SW480 (cell line): ENCODE data around the gene HLA-B.
A peak's percentile ranks its signal among the peaks of the same experiment; 100 is the strongest.
"Not testable (repeated sequence)": the region's sequence is repeated elsewhere in the genome, so short reads cannot be mapped to it uniquely, and the experiment has no call there.

Experiments
- DNase-seq: peaks from one replicate; pipeline ENCODE4 v3.0.0-alpha.2; 2016; ENCODE audit warnings: low spot score

The HLA-B gene

DNA sequence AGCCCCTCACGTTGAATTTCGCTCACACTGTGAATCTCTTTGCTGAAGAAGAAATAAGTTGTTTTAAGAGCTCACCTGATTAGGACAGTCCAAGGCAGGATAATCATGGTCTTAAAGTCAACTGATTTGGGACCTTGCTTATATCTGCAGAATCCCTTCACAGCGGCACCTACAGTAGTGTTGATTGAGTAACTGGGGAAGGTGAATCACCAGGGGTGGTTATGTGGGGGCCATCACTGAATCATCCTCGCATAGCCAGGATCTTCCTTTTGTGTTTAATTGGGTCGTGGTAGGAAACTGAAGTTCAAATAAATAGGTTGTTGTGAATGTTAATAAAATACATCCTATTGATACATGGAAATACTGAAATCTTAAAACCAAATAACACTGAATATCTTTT is 26.2 kb upstream of the HLA-B start:
- no peak for DNase-seq

GRCh38 chr6:31381666-31382065 is 24.7 kb upstream of the HLA-B start:
- DNase-seq, result no peak

GRCh38 chr6:31379850-31380249 is 22.9 kb upstream of the HLA-B start:
- DNase-seq, result no peak

GRCh38 chr6:31378721-31379103 is 21.7 kb upstream of the HLA-B start:
- no peak for DNase-seq

GRCh38 chr6:31378062-31378720 is 21.2 kb upstream of the HLA-B start:
- no peak for DNase-seq

DNA sequence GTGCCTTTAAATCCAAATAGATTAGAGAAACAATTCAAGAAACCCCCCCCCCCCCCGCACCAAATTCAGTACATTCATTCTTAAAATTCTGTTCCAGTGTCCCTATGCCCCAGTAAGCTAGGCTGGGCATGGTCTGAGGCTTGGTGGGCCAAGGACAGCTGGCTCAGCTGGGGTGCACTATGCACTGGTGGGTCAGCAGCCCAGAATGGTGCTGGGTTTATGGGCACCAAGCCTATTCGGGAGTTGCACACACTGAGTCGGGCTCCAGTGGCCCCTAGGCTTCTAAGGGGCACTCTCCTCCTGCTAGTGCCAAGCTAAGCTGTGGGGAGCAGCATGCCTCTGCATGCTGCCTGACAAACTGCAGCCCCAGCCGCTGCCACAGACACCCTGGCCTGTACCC is 20.1 kb upstream of the HLA-B start:
- DNase-seq, result no peak

- DNase-seq, result no peak
These were observed 18.7 kb upstream of the HLA-B start for GRCh38 chr6:31375699-31376098.

DNA sequence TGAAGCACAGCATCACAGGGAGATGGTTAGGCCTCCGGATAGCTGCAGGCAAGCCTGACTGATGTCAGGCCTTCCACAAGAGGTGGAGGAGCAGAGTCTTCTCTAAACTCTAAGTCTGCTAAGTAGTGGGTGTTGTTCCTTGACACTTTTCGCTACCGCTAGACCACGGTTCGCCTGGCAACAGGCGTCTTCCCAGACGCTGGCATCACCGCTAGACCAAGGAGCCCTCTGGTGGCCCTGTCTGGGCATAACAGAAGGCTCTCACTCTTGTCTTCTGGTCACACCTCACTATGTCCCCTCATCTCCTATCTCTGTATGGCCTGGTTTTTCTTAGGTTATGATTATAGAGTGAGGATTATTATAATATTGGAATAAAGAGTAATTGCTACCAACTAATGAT is 17.1 kb upstream of the HLA-B start:
- DNase-seq, result not testable (repeated sequence)

GRCh38 chr6:31368461-31368860 is 11.5 kb upstream of the HLA-B start:
- DNase-seq, result peak; percentile 46

DNA sequence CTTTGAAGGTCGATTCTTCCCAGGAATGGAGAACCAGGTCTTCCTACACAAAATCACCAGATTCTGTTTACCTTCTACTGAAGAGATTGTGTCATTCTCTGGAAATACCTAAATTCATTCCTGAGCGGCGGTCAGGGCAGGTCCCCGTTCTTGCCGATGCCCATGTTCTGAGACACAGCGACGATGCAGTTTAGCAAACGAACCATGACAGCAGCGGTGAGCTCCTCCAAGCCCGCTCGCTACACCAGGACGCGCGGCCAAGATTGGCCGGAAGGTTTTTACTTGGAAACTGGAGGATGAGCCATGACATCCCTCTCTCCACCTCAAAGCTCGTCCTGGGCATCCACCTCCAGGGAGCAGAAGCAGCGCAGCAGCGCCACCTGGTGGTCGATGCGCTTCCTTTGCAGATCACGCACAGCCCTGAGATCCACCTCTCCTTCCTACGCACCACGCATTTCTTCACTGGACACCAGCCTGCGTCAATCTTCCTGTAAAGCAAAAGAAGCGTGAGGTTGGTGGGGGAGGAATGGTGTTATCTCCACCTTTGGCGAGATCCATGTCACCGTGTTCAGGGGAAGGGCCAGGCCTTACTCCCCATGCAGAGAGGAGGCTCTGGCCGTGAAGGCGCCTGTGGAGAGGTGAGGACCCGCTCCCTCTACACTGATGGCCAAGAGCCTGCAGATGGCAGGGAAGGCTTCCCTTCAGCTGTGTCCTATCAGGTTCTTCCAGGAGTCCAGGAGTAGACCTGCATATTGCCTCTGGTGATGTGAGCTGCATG is 9.9 kb upstream of the HLA-B start:
- DNase-seq, result peak; percentile 82

GRCh38 chr6:31365864-31366263 is 8.9 kb upstream of the HLA-B start:
- DNase-seq, result no peak

DNA sequence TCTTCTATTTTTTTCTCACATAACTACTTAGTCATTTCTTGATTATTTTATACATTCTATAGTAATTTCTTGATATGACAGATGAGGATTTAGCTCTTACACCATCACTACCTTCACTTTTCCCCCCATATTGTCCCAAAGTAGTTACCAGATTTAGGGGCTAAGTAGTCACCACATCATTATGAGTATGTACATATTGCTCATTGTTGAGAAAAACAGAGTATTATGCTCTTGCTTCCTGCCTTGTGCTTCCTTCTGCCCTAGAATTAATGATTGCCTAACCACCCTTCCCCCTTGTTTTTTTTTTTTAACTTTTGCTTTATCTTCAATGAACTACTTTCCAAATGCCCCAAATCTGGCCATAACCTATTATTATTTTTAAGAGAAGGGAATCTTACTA is 6.8 kb upstream of the HLA-B start:
- DNase-seq, result no peak

DNA sequence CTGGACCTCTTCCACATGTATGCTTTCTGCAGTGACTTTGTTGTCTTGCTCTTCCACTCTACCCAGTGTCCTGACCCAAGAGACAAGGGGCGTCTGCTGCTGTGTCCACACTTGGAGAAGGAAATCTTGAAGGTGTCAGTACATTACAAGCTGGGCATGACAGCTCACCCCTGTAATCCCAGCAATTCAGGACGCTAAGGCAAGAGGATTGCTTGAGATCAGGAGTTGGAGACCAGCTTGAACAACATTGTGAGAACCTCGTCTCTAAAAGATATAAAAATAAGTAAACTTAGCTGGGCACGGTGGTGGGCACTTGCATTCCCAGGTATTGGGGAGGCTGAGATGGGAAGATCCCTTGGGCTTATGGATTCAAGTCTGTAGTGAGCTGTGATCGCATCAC is 5.8 kb upstream of the HLA-B start:
- DNase-seq, result no peak

DNA sequence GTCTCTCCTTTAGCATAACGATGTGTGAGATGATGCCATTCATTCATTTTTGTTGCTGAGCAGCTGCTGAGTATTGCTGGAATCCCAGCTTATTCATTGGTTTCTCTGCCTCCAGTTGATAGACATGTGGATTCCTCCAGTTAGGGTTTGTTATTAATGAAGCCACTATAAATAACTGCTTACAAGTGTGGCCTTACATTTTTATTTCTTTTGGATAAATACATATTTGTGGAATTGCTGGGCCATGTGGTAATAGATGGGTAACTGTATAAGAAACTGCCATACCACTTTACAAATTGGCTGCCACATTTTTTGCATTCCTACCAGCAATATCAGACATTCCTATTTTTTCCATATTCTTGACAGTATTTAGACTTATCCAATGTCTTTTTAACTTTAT is 2.6 kb upstream of the HLA-B start:
- no peak for DNase-seq

- DNase-seq, result no peak
These were observed 1.3 kb upstream of the HLA-B start for GRCh38 chr6:31358302-31358701.

DNA sequence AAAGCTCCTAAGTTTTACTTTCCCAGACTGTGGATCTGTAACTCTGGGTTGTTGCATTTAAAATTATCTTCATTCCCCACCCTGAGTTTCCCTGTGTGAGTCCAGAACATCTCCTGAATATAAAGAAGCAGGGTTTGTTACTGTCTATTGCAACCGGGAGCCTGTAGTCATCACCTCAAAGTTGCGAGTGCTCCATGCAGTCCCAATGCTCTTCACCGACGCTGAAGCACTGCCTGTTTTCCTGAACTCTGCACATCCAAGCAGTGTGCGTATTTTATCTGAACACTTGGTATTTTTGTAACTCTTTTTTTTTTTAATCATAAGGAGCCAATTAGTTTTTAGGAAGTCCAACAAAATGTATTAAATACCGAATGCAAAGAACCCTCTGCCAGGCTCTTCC is 907 bp upstream of the HLA-B start:
- DNase-seq, result no peak

DNA sequence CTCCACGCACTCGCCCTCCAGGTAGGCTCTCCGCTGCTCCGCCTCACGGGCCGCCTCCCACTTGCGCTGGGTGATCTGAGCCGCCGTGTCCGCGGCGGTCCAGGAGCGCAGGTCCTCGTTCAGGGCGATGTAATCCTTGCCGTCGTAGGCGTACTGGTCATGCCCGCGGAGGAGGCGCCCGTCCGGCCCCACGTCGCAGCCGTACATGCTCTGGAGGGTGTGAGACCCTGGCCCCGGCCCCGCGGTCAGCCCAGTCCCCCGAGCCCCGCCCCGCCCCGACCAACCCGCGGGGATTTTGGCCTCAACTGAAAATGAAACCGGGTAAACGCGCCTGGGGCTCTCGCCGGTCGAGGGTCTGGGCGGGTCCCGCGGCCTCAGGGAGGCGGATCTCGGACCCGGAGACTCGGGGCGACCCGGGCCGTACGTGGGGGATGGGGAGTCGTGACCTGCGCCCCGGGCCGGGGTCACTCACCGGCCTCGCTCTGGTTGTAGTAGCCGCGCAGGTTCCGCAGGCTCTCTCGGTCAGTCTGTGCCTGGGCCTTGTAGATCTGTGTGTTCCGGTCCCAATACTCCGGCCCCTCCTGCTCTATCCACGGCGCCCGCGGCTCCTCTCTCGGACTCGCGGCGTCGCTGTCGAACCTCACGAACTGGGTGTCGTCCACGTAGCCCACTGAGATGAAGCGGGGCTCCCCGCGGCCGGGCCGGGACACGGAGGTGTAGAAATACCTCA is 598 bp downstream of the HLA-B start:
- DNase-seq, result peak; percentile 22

DNA sequence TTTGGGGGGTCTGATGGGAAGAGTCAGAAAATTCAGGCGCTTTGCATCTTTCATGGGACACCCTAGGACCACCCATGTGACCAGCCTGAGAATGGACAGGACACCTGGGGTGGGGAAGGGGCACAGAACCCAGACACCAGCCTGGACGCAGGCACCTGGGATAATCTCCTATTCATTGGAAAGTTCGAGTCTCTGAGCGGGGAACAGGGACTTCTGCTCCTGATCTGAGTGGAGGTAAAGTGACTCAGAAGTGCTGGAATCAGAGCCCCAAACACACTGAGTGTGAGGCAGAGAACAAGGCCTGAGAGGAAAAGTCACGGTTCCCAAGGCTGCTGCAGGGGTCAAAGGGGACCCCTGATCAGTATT is 1.4 kb downstream of the HLA-B start:
- no peak for DNase-seq

- DNase-seq, result no peak
These were observed 2.0 kb downstream of the HLA-B start for GRCh38 chr6:31354864-31355582.

- DNase-seq, result no peak
These were observed 2.7 kb downstream of the HLA-B start for GRCh38 chr6:31354158-31354863.

GRCh38 chr6:31353384-31353945 is 3.5 kb downstream of the HLA-B start:
- DNase-seq, result no peak
